GM12875 (cell line): ENCODE data around the gene GGT5.
A peak's percentile ranks its signal among the peaks of the same experiment; 100 is the strongest.
"Not testable (repeated sequence)": the region's sequence is repeated elsewhere in the genome, so short reads cannot be mapped to it uniquely, and the experiment has no call there.

Experiments
- H3K4me3 ChIP-seq: one replicate; pipeline ENCODE4 v1.5.1; 2011; ENCODE audit warnings: low read depth, low read length, control low read depth
- TF ChIP-seq, protein P1 (sequence below): IDR thresholded peaks from 2 replicates; pipeline ENCODE4 v1.5.1; 2011; ENCODE audit warnings: low read depth, mild to moderate bottlenecking, control low read depth, inconsistent platforms, low read length, moderate library complexity, borderline replicate concordance; ENCODE audit not compliant: insufficient read depth

GGT5 gene

DNA sequence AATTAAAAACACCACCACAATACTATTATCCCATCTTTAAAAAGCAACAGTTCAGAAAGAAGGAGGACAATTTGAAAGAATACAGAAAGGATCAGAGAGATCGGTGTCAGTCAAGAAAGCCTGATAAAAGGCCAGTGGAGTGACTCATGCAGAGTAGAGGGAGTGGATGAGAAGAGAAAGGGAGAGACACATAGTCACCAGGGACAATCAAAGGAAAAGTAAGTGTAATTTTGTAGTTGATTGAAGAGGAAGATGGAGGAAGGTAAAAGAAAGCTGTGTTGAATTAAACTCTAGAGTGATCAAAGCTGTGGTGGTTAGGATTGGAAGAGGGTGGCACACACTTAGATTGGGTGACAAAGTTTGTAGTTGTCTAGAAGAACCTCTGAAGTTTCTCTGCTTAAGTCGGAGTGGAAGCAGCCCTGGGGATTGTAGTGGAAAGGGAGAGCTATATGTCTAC is 39.9 kb upstream of the GGT5 start:
- no peak overlapping the region for H3K4me3 ChIP-seq
- TF ChIP-seq, protein P1, sequence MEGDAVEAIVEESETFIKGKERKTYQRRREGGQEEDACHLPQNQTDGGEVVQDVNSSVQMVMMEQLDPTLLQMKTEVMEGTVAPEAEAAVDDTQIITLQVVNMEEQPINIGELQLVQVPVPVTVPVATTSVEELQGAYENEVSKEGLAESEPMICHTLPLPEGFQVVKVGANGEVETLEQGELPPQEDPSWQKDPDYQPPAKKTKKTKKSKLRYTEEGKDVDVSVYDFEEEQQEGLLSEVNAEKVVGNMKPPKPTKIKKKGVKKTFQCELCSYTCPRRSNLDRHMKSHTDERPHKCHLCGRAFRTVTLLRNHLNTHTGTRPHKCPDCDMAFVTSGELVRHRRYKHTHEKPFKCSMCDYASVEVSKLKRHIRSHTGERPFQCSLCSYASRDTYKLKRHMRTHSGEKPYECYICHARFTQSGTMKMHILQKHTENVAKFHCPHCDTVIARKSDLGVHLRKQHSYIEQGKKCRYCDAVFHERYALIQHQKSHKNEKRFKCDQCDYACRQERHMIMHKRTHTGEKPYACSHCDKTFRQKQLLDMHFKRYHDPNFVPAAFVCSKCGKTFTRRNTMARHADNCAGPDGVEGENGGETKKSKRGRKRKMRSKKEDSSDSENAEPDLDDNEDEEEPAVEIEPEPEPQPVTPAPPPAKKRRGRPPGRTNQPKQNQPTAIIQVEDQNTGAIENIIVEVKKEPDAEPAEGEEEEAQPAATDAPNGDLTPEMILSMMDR = no peak

DNA sequence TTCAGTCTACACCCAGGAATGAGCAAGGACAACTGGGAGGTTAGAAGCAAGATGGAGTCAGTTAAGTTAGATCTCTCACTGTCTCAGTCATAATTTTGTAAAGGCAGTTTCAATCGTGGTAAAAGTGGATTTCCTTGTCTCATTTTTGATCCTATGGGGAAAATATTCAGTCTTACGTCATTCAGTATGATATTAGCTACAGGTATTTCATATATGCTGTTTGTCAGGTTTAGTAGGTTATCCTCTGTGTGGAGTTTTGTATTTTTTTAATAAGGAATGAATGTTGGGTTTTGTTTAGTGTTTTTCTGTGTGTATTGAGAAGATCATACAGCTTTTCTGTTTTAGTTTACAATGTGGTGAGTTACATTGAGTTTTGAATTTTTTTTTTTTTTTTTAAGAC is 37.5 kb upstream of the GGT5 start:
- TF ChIP-seq, protein P1 = no peak
- no peak overlapping the region for H3K4me3 ChIP-seq

DNA sequence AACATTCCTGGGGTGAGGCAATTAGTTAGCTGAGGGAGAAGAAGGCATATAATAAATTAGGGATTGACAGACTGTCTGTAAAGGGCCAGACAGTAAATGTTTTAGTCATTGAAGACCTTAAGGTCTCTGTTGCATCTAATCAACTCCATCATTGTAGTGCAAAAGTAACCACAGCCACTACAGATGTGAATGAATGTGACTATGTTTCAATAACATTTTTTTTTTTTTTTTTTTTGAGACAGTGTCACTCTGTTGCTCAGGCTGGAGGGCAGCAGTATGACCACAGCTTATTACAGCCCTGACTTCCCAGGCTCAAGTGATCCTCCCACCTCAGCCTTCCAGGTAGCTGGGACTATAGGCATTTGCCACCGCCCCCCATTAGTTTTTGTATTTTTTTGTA is 35.5 kb upstream of the GGT5 start:
- H3K4me3 ChIP-seq = not testable (repeated sequence)

DNA sequence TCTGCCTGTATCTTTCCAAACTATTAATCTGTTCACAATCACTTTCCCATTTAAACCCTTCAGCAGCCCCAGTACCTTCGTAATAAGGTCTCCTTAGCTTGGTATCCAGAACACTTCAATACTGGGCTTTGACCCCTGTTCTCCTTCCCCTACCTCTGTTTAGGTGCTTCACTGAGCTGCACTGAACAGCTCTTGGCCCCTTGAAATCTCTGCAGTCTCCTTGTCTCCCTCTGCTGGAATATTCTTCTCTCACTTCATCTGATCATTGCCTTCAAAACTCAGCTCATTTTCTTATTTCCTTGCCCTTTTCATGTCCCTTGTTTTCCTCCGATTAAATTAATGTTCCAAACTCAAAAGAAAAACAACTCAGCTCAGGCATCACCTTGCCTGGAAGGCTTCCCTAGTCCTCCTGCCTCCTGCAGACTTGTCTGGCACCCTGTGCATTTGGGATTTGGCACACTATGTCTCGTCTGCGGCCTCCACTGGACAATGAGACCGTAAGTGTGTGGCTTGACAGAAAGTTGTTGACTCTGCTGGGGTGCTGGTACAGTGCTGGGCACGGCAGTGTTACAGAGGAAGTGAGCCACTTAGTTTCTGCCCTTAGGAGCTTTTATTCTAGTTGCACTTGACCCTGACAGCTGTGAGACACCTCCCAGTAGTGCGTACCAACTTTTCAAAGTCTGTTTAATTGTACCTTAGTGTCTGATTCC is 30.0 kb upstream of the GGT5 start:
- not testable (repeated sequence) for H3K4me3 ChIP-seq

DNA sequence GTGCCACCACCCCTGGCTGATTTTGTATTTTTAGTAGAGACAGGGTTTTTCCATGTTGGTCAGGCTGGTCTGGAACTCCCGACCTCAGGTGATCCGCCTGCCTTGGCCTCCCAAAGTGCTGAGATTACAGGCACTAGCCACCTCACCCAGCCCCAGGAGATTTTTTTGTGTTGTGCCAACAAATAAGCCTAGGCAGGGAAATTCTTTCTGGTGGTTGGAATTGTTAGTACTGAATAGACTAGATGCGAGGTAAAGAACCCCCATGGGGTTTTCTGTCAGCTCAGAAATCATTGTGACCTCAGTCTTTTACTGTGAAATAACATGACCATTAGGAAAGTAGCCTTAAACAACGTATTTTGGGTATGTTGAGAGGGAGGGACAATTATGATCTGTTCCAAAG is 29.0 kb upstream of the GGT5 start:
- not testable (repeated sequence) for H3K4me3 ChIP-seq

DNA sequence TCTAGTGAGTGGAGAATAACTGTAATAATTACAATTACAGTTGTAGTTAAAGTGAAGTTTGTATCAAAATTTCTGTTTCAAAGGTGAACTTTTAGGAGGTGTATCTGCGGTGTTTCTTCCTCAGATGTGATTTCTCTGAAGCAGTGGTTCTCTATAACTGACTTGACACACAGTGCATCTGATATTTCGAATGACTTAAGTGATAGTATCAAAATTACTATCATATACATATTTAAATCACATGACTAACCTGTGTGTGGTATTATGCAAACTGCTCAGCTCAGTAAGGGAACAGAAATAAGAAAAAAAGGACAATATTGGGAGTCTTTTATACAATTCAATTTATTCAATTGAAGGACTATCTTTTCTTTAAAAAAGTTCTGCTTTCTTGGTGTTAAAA is 28.1 kb upstream of the GGT5 start:
- not testable (repeated sequence) for H3K4me3 ChIP-seq

DNA sequence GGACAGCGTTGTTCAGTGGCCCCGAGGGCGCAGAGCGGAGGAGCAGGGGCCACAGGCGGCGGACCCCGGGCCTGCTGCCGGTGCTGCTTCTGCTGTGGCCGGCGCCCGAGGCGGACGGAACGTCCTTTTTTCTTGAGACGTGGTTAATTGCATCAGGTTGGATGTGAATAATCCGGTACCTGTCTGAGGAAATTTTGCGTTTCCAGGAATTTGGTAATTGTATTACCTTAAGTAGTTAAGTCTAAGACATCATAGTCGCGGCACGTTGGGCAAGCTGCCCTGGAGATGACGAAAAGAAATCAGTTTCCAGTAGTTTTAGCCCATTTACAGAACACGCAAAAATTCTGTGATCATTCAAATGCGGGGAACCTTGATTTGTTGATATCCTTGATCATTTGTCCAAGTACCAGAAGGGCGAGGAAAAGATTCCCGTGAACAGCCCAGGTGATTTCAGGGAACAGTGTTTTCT is 26.5 kb upstream of the GGT5 start:
- TF ChIP-seq, protein P1 = no peak
- peak overlapping the region; percentile 99 for H3K4me3 ChIP-seq

DNA sequence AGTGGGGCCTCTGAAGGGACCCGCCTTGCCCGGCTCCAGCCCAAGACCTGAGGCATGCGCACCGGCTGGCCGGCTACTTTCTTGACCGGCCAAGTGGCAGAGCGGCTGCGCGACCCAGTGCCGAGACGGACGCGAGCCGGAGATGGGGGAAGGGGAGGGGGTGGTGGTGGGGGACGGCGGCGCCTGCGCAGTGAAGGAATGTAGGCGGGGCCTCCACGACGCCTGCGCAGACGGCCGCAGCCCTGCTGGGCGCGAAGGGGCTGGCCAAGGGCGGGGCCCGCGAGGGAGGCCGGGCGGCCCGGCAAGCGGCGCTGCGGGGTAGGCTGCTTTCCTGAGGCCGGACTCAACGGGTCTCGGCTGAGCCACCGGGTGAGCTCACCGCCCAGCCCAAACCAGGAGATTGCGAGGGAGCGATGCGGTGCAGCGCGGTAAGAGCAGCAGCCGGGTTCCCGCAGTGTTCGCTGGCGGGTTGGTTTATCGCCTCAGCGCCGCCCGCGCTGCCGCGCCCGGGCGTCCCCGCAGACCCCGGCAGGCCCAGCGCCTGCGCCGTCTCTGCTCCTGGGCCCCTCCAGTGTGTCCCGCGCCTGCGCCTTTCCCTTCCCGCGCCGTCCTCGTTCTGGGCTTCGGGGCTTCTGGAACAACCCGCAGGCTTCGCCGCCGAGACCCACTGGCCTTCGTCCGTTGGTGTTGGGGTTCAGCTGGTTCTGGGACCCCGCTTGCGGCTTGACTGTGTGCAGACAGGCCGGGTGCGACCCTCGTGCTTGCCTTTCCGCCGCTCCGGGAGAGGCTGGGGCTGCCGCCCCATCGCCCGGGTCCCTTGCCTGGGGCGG is 25.9 kb upstream of the GGT5 start, which contains the start of gene SPECC1L:
Gene SPECC1L (plus strand): TSS at position 276 of the 830 bp plus-strand sequence. CDS start 31,401 bp downstream, outside the sequence.
- peak within 1 kb of the TSS; percentile 99 for H3K4me3 ChIP-seq

DNA sequence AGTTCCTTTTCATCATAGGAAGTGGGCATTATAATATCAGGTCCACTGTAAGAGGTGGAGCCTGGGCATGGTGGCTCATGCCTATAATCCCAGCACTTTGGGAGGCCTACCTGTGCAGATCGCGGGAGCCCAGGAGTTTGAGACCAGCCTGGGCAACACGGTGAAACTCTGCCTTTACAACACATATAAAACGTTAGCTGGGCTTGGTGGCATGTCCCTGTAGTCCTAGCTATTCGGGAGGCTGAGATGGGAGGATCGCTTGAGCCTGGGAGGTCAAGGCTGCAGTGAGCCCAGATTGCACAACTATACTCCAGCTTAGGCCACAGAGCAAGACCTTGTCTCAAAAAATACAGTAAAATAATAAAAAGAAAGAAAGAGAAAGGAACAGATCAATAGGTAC is 21.6 kb upstream of the GGT5 start:
- not testable (repeated sequence) for H3K4me3 ChIP-seq

More for the DNA sequence above, 25.9 kb upstream of the GGT5 start, which contains the start of gene SPECC1L:
- TF ChIP-seq, protein P1 = peak; percentile 25; the same call in 1 of the 2 replicates

DNA sequence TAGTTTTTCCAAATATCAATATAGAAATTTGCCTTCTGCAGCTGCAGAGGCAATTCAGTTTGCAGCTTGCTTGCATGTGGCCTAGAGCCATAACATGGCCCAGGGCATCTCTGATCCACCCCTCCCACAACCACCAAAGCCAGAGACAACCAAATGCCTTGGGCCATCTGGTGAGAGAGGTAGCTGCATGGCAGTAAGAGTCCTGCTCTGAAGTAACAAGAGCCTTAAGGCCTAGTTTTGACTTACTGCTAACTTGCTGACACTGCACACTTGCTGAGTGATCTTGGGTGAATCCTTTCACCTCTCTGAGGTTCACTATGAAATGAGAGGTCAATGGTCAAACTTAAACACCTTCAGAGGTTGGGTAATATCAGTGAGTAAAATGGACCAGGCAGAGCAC is 20.9 kb upstream of the GGT5 start:
- H3K4me3 ChIP-seq = no peak overlapping the region
- TF ChIP-seq, protein P1 = no peak

DNA sequence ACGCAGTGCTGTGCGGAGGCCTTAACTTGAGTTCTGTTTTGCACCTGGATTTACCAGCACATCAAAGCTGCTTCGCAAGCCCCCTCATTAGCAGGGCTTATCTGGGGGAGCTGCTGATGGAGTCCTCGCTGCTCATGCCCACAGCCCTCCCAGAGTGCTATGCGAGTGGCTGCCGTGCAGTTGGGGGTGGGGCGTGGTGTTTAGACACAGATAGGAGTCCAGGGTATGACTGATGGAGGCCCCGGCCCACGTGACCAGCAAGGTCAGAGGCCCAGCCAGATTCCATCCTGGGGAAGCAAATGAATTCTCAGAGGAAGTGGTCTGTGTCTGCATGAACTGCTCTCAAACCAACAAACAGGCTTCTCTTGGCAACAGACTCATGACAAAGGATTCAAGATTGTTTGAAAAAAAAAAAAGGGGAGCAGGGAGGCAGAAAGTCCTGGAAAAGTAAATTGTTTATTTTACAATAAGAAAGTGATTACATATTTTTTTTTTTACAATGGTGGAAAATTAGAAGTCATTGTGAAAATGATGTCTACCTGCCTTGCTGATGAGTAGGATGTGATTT is 19.5 kb upstream of the GGT5 start:
- not testable (repeated sequence) for H3K4me3 ChIP-seq

DNA sequence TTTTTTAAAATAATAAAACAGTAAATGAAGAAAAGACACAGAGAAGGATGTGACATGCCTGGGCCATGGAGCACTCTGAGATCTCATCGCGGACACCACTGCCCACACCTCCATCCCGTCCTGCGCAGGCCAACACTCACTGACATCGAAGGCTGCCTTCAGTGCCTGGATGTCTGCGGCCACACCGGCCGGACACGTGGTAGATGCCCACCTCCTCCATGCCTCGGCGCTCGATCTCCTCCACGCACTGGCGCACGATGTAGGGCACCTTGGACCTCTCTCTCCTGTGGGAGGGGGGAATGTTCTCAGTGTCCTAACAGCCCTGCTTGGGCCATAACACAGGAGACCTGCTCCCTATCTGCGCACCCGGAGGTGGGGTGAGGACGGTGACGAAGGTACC is 18.6 kb upstream of the GGT5 start:
- H3K4me3 ChIP-seq = not testable (repeated sequence)

DNA sequence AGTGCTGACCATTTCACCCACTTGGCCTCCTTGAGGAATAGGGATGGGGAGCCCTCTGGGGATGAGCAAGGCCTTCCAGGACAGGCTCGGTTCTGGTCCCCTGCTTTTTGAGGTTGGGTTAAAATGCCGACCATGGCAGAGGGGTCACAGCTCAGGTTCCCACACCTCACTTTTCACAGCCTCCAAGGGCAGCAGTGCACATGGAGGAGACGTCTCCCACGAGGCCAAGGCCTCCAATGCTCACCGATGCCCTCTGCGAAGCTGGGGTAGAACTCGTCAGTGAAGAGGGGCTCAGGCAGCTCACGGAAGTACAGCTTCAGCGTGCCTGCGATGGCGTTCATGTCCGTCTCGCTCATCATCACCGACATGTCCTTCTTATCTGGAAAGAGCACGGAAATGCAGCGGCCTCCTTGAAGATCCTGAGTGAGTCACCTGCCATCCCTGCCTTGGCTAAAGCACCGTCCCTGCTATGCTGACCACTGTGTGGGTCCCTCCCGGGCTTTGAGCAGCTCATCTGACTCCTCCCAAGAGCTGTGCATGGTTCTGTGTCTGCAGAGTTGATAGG is 17.4 kb upstream of the GGT5 start:
- H3K4me3 ChIP-seq = not testable (repeated sequence)
